SH-SY5Y (cell line): Measurements from ENCODE around the gene CRELD2.

Source experiments
- GATA2 ChIP-seq: IDR thresholded peaks from 2 replicates; pipeline ENCODE4 v1.6.1; 2011; ENCODE audit warnings: mild to moderate bottlenecking, low read depth, low read length
- GATA3 ChIP-seq: IDR thresholded peaks from 2 replicates; pipeline ENCODE4 v1.6.1; 2011; ENCODE audit warnings: low read depth, mild to moderate bottlenecking, low read length, moderate library complexity

CRELD2 gene

GRCh38 chr22:49964136-49965090 is 46.0 kb downstream of the CRELD2 start:
- TF ChIP-seq GATA2 (no peak), GATA3 (no peak)

GRCh38 chr22:49965091-49966040 is 46.9 kb downstream of the CRELD2 start:
- TF ChIP-seq GATA2 (no peak), GATA3 (no peak)

GRCh38 chr22:49966041-49966773 is 47.8 kb downstream of the CRELD2 start:
- no peak for TF ChIP-seq GATA3

GRCh38 chr22:49966774-49967705 is 48.6 kb downstream of the CRELD2 start:
- TF ChIP-seq GATA2 (no peak), GATA3 (no peak)

- no peak for TF ChIP-seq GATA2
- no peak for TF ChIP-seq GATA3
Measured at GRCh38 chr22:49967706-49968208, 49.3 kb downstream of the CRELD2 start.

GRCh38 chr22:49968313-49968830 is 49.9 kb downstream of the CRELD2 start:
- TF ChIP-seq GATA2 (no peak), GATA3 (no peak)

GRCh38 chr22:49968831-49969661 is 50.6 kb downstream of the CRELD2 start:
- TF ChIP-seq GATA3 (no peak), GATA2 (no peak)

GRCh38 chr22:49969751-49970527 is 51.5 kb downstream of the CRELD2 start:
- TF ChIP-seq GATA3 = no peak
- no peak for TF ChIP-seq GATA2

- TF ChIP-seq GATA2 (no peak), GATA3 (no peak)
Measured at GRCh38 chr22:49970528-49971231, 52.2 kb downstream of the CRELD2 start.

GRCh38 chr22:49971232-49972162 is 53.1 kb downstream of the CRELD2 start:
- no peak for TF ChIP-seq GATA2
- no peak for TF ChIP-seq GATA3
